HCT116 (cell line): ENCODE measurements around the gene PKN2. TPM values are rescaled to one million over a fixed set of nuclear protein-coding genes. Genes with fewer than 3 reads are reported as not detected.

Source experiments
- ATAC-seq: fragments of 200-7000 bp; cut with Tn5 transposase; 2 replicates; pipeline ENCODE4 v1.9.1; 2020; ENCODE audit warnings: mild to moderate bottlenecking, moderate library complexity
- BruUV-seq: library from RNA; stranded (reverse); fragments of 400-500 nt; replicated peaks from 2 replicates; lab custom pipeline; 2021; lab: Mats Ljungman, UMichigan
- CTCF ChIA-PET: fragments of 300-600 bp; sonication (Branson Sonifier 250); formaldehyde crosslinking; loops from one replicate; lab custom pipeline; 2021; ENCODE audit warnings: antibody characterized with exemption; lab: Charles Lee
- POLR2A ChIA-PET: fragments of 300-600, 350-600 bp; sonication (Branson Sonifier 250); formaldehyde crosslinking; loops from one replicate; lab custom pipeline; 2021; ENCODE audit warnings: antibody characterized with exemption; lab: Charles Lee
- RAD21 ChIA-PET, 2 experiments: fragments of 300-600 bp; sonication (Branson Sonifier 250); formaldehyde crosslinking; loops; one replicate each; lab custom pipeline; 2023; ENCODE audit warnings: low total read pairs in 2 of 2; ENCODE audit not compliant: uncharacterized antibody in 2 of 2, unreplicated experiment in 2 of 2, low non-redundant PET in 1 of 2; lab: Charles Lee
- DNase-seq: peaks from one replicate; pipeline ENCODE4 v3.0.0-alpha.2; 2010; ENCODE audit warnings: low read depth, low spot score
- H2AFZ ChIP-seq: fragments of 200-600 bp; shearing (Covaris generic), sonication (generic); 2 replicates; pipeline ENCODE4 v1.6.1; 2017; ENCODE audit warnings: low read depth, mixed run types, mixed read lengths, antibody characterized with exemption, low read length; ENCODE audit not compliant: poor library complexity, severe bottlenecking
- H3K27ac ChIP-seq: 2 replicates; pipeline ENCODE4 v1.5.1; 2012; ENCODE audit warnings: low read depth, low read length
- H3K27me3 ChIP-seq: fragments of 200-600 bp; sonication (generic); 2 replicates; pipeline ENCODE4 v1.6.1; 2016; ENCODE audit warnings: mixed run types, low read length, mixed read lengths; ENCODE audit not compliant: insufficient read depth
- H3K36me3 ChIP-seq, 2 experiments: fragments of 200-500 bp in 1 of 2; fragments of 200-600 bp in 1 of 2; sonication (Bioruptor generic) in 1 of 2; sonication (generic) in 1 of 2; 2 replicates each; pipeline versions ENCODE4 v1.5.1 to v1.6.1; 2014 to 2016; ENCODE audit warnings: low read length in 2 of 2, inconsistent platforms in 1 of 2, mixed read lengths in 1 of 2, mixed run types in 1 of 2; ENCODE audit not compliant: insufficient read depth in 2 of 2, control insufficient read depth in 1 of 2
- H3K4me1 ChIP-seq, 2 experiments: fragments of 200-600 bp in 1 of 2; sonication (generic) in 1 of 2; 2 replicates each; pipeline versions ENCODE4 v1.5.1 to v1.6.1; 2012 to 2017; ENCODE audit warnings: low read length in 2 of 2, inconsistent platforms in 1 of 2, mild to moderate bottlenecking in 1 of 2, mixed read lengths in 1 of 2, mixed run types in 1 of 2, moderate library complexity in 1 of 2; ENCODE audit not compliant: insufficient read depth in 2 of 2, control insufficient read depth in 1 of 2
- H3K4me2 ChIP-seq: fragments of 200-600 bp; sonication (generic); 2 replicates; pipeline ENCODE4 v1.6.1; 2017; ENCODE audit warnings: mixed run types, low read length, mixed read lengths
- H3K4me3 ChIP-seq, 2 experiments: fragments of 200-600 bp in 1 of 2; sonication (generic) in 1 of 2; replicated peaks in 1 of 2; 2 replicates each; pipeline ENCODE4 v1.5.1; 2011 to 2016; ENCODE audit warnings: low read length in 2 of 2, control low read depth in 1 of 2, low read depth in 1 of 2, mild to moderate bottlenecking in 1 of 2, mixed read lengths in 1 of 2, mixed run types in 1 of 2
- H3K79me2 ChIP-seq: fragments of 200-600 bp; sonication (generic); 2 replicates; pipeline ENCODE4 v1.6.1; 2017; ENCODE audit warnings: mild to moderate bottlenecking, mixed run types, low read length, moderate library complexity, mixed read lengths; ENCODE audit not compliant: insufficient read depth
- H3K9ac ChIP-seq: fragments of 200-600 bp; sonication (generic); 2 replicates; pipeline ENCODE4 v1.6.1; 2016; ENCODE audit warnings: low read length, mixed read lengths
- H3K9me2 ChIP-seq: fragments of 200-600 bp; sonication (generic), shearing (Covaris generic); 2 replicates; pipeline ENCODE4 v1.6.1; 2017; ENCODE audit warnings: mixed run types, mild to moderate bottlenecking, moderate library complexity; ENCODE audit not compliant: insufficient read depth
- H3K9me3 ChIP-seq, 2 experiments: fragments of 200-500 bp in 1 of 2; fragments of 200-600 bp in 1 of 2; sonication (Bioruptor generic) in 1 of 2; sonication (generic) in 1 of 2; 2 replicates each; pipeline ENCODE4 v1.6.1; 2014 to 2017; ENCODE audit warnings: low read length in 2 of 2, mixed read lengths in 2 of 2, inconsistent platforms in 1 of 2, low read depth in 1 of 2, mild to moderate bottlenecking in 1 of 2, mixed run types in 1 of 2, moderate library complexity in 1 of 2; ENCODE audit not compliant: control insufficient read depth in 1 of 2, insufficient read depth in 1 of 2
- H4K20me1 ChIP-seq: fragments of 200-600 bp; sonication (generic), shearing (Covaris generic); 2 replicates; pipeline ENCODE4 v1.6.1; 2017; ENCODE audit warnings: mixed run types, mild to moderate bottlenecking, moderate library complexity; ENCODE audit not compliant: insufficient read depth
- CBX3 ChIP-seq: IDR thresholded peaks from 2 replicates; pipeline ENCODE4 v1.6.1; 2012; ENCODE audit warnings: low read depth
- CEBPB ChIP-seq: IDR thresholded peaks from 2 replicates; pipeline ENCODE4 v1.6.1; 2012; ENCODE audit warnings: low read depth
- EGR1 ChIP-seq: IDR thresholded peaks from 2 replicates; pipeline ENCODE4 v1.6.1; 2012; ENCODE audit warnings: low read depth
- ELF1 ChIP-seq: IDR thresholded peaks from 2 replicates; pipeline ENCODE4 v1.6.1; 2012; ENCODE audit warnings: low read depth, borderline replicate concordance
- EZH2 ChIP-seq: fragments of 200-600 bp; sonication (generic); IDR thresholded peaks from 2 replicates; pipeline ENCODE4 v1.6.1; 2017; ENCODE audit warnings: antibody characterized with exemption, mixed run types
- EZH2phosphoT487 ChIP-seq: fragments of 200-600 bp; IDR thresholded peaks from 2 replicates; pipeline ENCODE4 v1.6.1; 2018; ENCODE audit warnings: antibody characterized with exemption, borderline replicate concordance
- FOSL1 ChIP-seq: IDR thresholded peaks from 2 replicates; pipeline ENCODE4 v1.6.1; 2012; ENCODE audit warnings: low read depth
- JUND ChIP-seq: IDR thresholded peaks from 2 replicates; pipeline ENCODE4 v1.6.1; 2012
- MAX ChIP-seq: IDR thresholded peaks from 2 replicates; pipeline ENCODE4 v1.6.1; 2012
- POLR2A ChIP-seq: IDR thresholded peaks from 2 replicates; pipeline ENCODE4 v1.7.0; 2011; ENCODE audit warnings: borderline replicate concordance; ENCODE audit not compliant: insufficient read depth, insufficient read length; ENCODE audit errors: extremely low read depth
- POLR2AphosphoS5 ChIP-seq: IDR thresholded peaks from 2 replicates; pipeline ENCODE4 v1.6.1; 2011; ENCODE audit warnings: mild to moderate bottlenecking, low read depth, low read length, moderate library complexity
- RAD21 ChIP-seq: IDR thresholded peaks from 2 replicates; pipeline ENCODE4 v1.6.1; 2012; ENCODE audit warnings: low read depth, mild to moderate bottlenecking
- REST ChIP-seq: IDR thresholded peaks from 2 replicates; pipeline ENCODE4 v1.6.1; 2012; ENCODE audit warnings: low read depth
- SIN3A ChIP-seq: IDR thresholded peaks from 2 replicates; pipeline ENCODE4 v1.6.1; 2012; ENCODE audit warnings: low read depth
- SP1 ChIP-seq: IDR thresholded peaks from 2 replicates; pipeline ENCODE4 v1.6.1; 2012; ENCODE audit warnings: low read depth
- SRF ChIP-seq: IDR thresholded peaks from 2 replicates; pipeline ENCODE4 v1.6.1; 2012; ENCODE audit warnings: low read depth
- YY1 ChIP-seq: IDR thresholded peaks from 2 replicates; pipeline ENCODE4 v1.6.1; 2011; ENCODE audit warnings: low read length, low read depth, moderate library complexity, mild to moderate bottlenecking; ENCODE audit not compliant: insufficient replicate concordance; ENCODE audit errors: extremely low read depth
- ZBTB33 ChIP-seq: IDR thresholded peaks from 2 replicates; pipeline ENCODE4 v1.6.1; 2011; ENCODE audit warnings: mild to moderate bottlenecking, low read length, moderate library complexity; ENCODE audit not compliant: insufficient replicate concordance; ENCODE audit errors: extremely low read depth
- ZFX ChIP-seq: fragments of 450-650 bp; IDR thresholded peaks from 2 replicates; pipeline ENCODE4 v1.6.1; 2017
- ZNF274 ChIP-seq: fragments of 200-500 bp; sonication (Bioruptor generic); IDR thresholded peaks from 2 replicates; pipeline ENCODE4 v1.6.1; 2014; ENCODE audit warnings: mild to moderate bottlenecking, low read depth, low read length, inconsistent platforms
- intact Hi-C: fragments of 100-400 bp; cut with micrococcal nuclease; formaldehyde crosslinking; loops from 2 replicates; pipeline ENCODE4 v1.10.0; 2022
- total RNA-seq: library from RNA; stranded (reverse); gene quantifications from one replicate; pipeline ENCODE4 v1.2.1, GENCODE V29; 2021; ENCODE audit not compliant: unreplicated experiment

Gene PKN2
- total RNA-seq, 1 experiment from 2014 or later: 44.3 TPM

GRCh38 chr1:88773540-88774150 is 89.6 kb downstream of the PKN2 start (continued):
- TF ChIP-seq CBX3: peak; percentile 46; the same call in 1 of the 2 replicates
- peak; percentile 63 for TF ChIP-seq MAX
- TF ChIP-seq RAD21: no peak

GRCh38 chr1:88774151-88774556 is 90.1 kb downstream of the PKN2 start:
- H4K20me1 ChIP-seq: no peaks in the 10 kb centered on the region
- DNase-seq (peak; percentile 95), ATAC-seq (peak; percentile 90)
- 0 out of 4 replicates have a peak, but pooled peaks cover 0 to 2% of the 10 kb centered on the region in 2 experiments for H3K36me3 ChIP-seq
- H3K4me2 ChIP-seq: peak overlapping the region; percentile 72
- no peaks in the 10 kb centered on the region for H3K27me3 ChIP-seq
- CTCF ChIA-PET: no interaction called here
- peaks cover 29 to 39% of the 10 kb centered on the region in 2 experiments for H3K4me1 ChIP-seq
- RAD21 ChIA-PET: no interaction called here
- peak overlapping the region; percentile 60 for H3K9ac ChIP-seq
- no peak overlapping the region for H2AFZ ChIP-seq
- BruUV-seq: no TSS peak
- H3K79me2 ChIP-seq: peaks cover 18% of the 10 kb centered on the region; the same call in 1 of the 2 replicates
- POLR2A ChIA-PET: interaction anchor here (1.1 kb wide), 1 partner anchor 117 kb away, joined by 4 read pairs; the partner anchor contains the start of gene GTF2B
- no peaks in the 10 kb centered on the region for H3K9me2 ChIP-seq
- intact Hi-C loops: no loop called here
- H3K4me3 ChIP-seq: peak overlapping the region in 1 of 2 experiments; percentile 40; a peak in 2 of 4 replicates
- H3K9me3 ChIP-seq: no peaks in the 10 kb centered on the region
- no peak for TF ChIP-seq EZH2
- no peak for TF ChIP-seq POLR2A
- peak; percentile 62 for TF ChIP-seq ELF1
- no peak for TF ChIP-seq ZNF274
- peak; percentile 92 for TF ChIP-seq JUND
- peak; percentile 46 for TF ChIP-seq SRF
- no peak for TF ChIP-seq EZH2phosphoT487
- peak; percentile 62; the same call in 1 of the 2 replicates for TF ChIP-seq CEBPB
- no peak for TF ChIP-seq REST
- peak; percentile 89 for TF ChIP-seq CBX3
- TF ChIP-seq ZBTB33: no peak
- peak; percentile 55; the same call in 1 of the 2 replicates for TF ChIP-seq POLR2AphosphoS5
- peak; percentile 77 for TF ChIP-seq MAX
- TF ChIP-seq SIN3A: peak; percentile 76
- TF ChIP-seq YY1: peak; percentile 66
- no peak for TF ChIP-seq RAD21
- TF ChIP-seq EGR1: no peak; the same call in 1 of the 2 replicates
- no peak for TF ChIP-seq ZFX
- peak; percentile 89 for TF ChIP-seq FOSL1
- peak; percentile 92 for TF ChIP-seq SP1
- peak overlapping the region; percentile 82 for H3K27ac ChIP-seq
